Measurements from ENCODE around the gene NEU1. TPM values are rescaled to one million over a fixed set of nuclear protein-coding genes. Genes with fewer than 3 reads are reported as not detected.
"Not testable (repeated sequence)": the region's sequence is repeated elsewhere in the genome, so short reads cannot be mapped to it uniquely, and the experiment has no call there.

NEU1 gene
- 66.3 TPM for polyA plus RNA-seq (ENCODE audit: insufficient read length)
- long read RNA-seq, donor 1, transcript NEU1-206 (6 exons, 2,045 nt): major isoform, 36 of 52 reads
- long read RNA-seq, donor 1, partial matches to known transcripts: 13 of 52 reads
- long read RNA-seq, donor 1, other reads (novel, unspliced or antisense): 0 of 52 reads
- long read RNA-seq, donor 2, transcript NEU1-206 (6 exons, 2,045 nt): major isoform, 28 of 43 reads
- long read RNA-seq, donor 2, partial matches to known transcripts: 15 of 43 reads
- long read RNA-seq, donor 2, other reads (novel, unspliced or antisense): 0 of 43 reads
- long read RNA-seq, donor 3, transcript NEU1-206 (6 exons, 2,045 nt): major isoform, 19 of 20 reads
- long read RNA-seq, donor 3, partial matches to known transcripts: 0 of 20 reads
- long read RNA-seq, donor 3, other reads (novel, unspliced or antisense): 0 of 20 reads
- long read RNA-seq, donor 4: 0 reads
- long read RNA-seq, donor 5, transcript NEU1-206 (6 exons, 2,045 nt): major isoform, 61 of 86 reads
- long read RNA-seq, donor 5, partial matches to known transcripts: 25 of 86 reads
- long read RNA-seq, donor 5, other reads (novel, unspliced or antisense): 0 of 86 reads
- long read RNA-seq, donor 6, transcript NEU1-206 (6 exons, 2,045 nt): major isoform, 27 of 47 reads
- long read RNA-seq, donor 6, partial matches to known transcripts: 19 of 47 reads
- long read RNA-seq, donor 6, other reads (novel, unspliced or antisense): 0 of 47 reads
- long read RNA-seq, donor 7, transcript NEU1-206 (6 exons, 2,045 nt): major isoform, 31 of 52 reads
- long read RNA-seq, donor 7, partial matches to known transcripts: 12 of 52 reads
- long read RNA-seq, donor 7, other reads (novel, unspliced or antisense): 6 of 52 reads
- long read RNA-seq, donor 8, transcript NEU1-206 (6 exons, 2,045 nt): major isoform, 15 of 16 reads
- long read RNA-seq, donor 8, partial matches to known transcripts: 0 of 16 reads
- long read RNA-seq, donor 8, other reads (novel, unspliced or antisense): 0 of 16 reads

GRCh38 chr6:31862344-31863235 lies at the start of gene NEU1:
Gene NEU1, minus strand, starts transcription at chr6:31862821. Its CDS starts 45 bp downstream, at chr6:31862776.
- peak; percentile 99 for DNase-seq

GRCh38 chr6:31911826-31912585 lies 49.4 kb upstream of the NEU1 start:
- DNase-seq: no peak

- DNase-seq: not testable (repeated sequence)
Measured at GRCh38 chr6:31909298-31909697, 46.7 kb upstream of the NEU1 start.

GRCh38 chr6:31908791-31909190 lies 46.2 kb upstream of the NEU1 start:
- no peak for DNase-seq

- not testable (repeated sequence) for DNase-seq
Measured at GRCh38 chr6:31908255-31908654, 45.6 kb upstream of the NEU1 start.

- DNase-seq: no peak
Measured at GRCh38 chr6:31907158-31907813, 44.7 kb upstream of the NEU1 start.

- not testable (repeated sequence) for DNase-seq
Measured at GRCh38 chr6:31906727-31907126, 44.1 kb upstream of the NEU1 start.

GRCh38 chr6:31906122-31906521 lies 43.5 kb upstream of the NEU1 start:
- no peak for DNase-seq

GRCh38 chr6:31905041-31905440 lies 42.4 kb upstream of the NEU1 start:
- no peak for DNase-seq

GRCh38 chr6:31903957-31904356 lies 41.3 kb upstream of the NEU1 start:
- no peak for DNase-seq

- peak; percentile 98 for DNase-seq
Measured at GRCh38 chr6:31901953-31902643, 39.5 kb upstream of the NEU1 start, which contains the start of gene ZBTB12. Gene ZBTB12, minus strand, starts transcription at chr6:31902086. Its CDS starts 781 bp downstream, at chr6:31901305.

- no peak for DNase-seq
Measured at GRCh38 chr6:31901415-31901952, 38.9 kb upstream of the NEU1 start.

- no peak for DNase-seq
Measured at GRCh38 chr6:31900917-31901414, 38.3 kb upstream of the NEU1 start.

GRCh38 chr6:31899882-31900722 lies 37.5 kb upstream of the NEU1 start:
- no peak for DNase-seq

- no peak for DNase-seq
Measured at GRCh38 chr6:31899215-31899614, 36.6 kb upstream of the NEU1 start.

- DNase-seq: no peak
Measured at GRCh38 chr6:31898383-31899011, 35.9 kb upstream of the NEU1 start.

- DNase-seq: peak; percentile 83
Measured at GRCh38 chr6:31897612-31898382, 35.2 kb upstream of the NEU1 start, which contains the start of gene EHMT2. Gene EHMT2, minus strand, starts transcription at chr6:31897698. Its CDS starts 21 bp downstream, at chr6:31897677.
